ENCODE data around the gene CUEDC1. TPM values are rescaled to one million over a fixed set of nuclear protein-coding genes. Genes with fewer than 3 reads are reported as not detected.

CUEDC1 gene
- total RNA-seq, 2 donors from 2014 or later: 0.21 to 0.82 TPM

DNA sequence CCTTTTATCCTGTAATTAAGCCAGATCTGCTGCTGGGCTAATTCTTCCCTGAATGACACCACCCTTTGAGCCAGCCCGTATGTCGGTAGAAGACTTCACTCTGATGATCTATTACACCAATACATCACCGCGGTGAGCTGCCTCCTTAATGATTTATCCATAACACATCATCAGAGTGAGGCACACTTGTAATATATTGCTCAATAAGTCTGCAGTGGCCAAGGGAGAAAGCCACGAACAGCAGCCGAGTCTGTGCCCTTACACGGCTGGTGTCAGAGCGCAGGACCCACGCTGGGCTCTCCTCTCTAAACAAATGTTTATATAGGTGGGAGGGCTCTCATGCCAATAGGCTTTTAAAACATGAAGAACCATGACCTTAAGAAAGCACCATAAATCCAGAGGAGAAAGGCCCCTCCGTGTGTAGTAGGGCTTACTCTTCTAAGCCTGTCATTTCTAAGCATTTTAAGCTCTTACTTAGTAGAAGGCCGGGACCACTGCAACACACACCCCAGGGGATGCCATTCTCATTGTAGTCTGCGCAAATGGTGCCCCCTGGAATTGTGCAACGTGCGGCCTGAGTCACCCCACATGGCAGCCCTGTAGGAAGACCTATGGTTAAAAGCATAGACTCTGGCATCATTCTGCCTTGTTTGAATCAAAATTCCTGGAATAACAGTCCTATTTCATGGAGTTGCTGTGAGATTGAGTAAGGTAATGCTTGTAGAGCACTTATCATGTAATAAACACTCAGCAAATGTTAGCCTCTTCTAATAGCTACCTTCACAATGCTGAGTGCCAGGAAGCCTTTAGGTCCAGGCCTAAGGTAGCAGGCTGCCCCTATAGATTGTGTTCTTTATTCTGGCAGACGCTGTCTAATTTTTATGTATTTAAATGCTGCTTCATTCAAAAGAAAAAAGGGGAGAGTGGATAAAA, 131.5 kb downstream of the CUEDC1 start:
- no peaks in the 10 kb centered on the region for H3K4me1 Mint-ChIP-seq
- H3K4me3 Mint-ChIP-seq: no peak overlapping the region
- no peaks in the 10 kb centered on the region for H3K36me3 Mint-ChIP-seq (ENCODE audit: low read depth)
- no peaks in the 10 kb centered on the region for H3K9me3 ChIP-seq (ENCODE audit: control insufficient read depth, low read length, poor library complexity, severe bottlenecking)
- DNase-seq (no peak), ATAC-seq (no peak)
- no peak overlapping the region for H3K27ac Mint-ChIP-seq
- peaks cover 12% of the 10 kb centered on the region for H3K27me3 Mint-ChIP-seq

DNA sequence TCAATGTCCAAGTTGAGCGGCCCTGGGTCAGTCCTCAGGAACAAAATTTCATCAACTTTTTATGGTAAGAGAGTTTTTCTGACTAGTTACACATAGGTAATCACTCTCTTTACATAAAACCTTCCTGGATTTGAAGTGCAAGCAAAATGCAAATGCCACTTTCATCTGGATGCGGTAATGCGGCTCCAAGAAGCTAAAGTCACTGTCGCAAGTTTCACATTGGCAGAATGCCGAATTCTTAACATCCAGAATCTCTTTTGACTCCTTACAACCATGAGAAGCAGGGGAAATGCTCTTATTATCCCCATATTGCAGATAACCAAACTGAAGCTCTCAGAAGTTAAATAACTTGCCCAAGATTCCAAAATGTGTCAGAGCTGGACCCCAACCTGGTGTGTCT, 135.3 kb downstream of the CUEDC1 start:
- Mint-ChIP-seq H3K4me3 (no peak overlapping the region), H3K36me3 (ENCODE audit: low read depth) (peaks cover 3% of the 10 kb centered on the region), H3K4me1 (no peaks in the 10 kb centered on the region), H3K27ac (no peak overlapping the region), H3K27me3 (peaks cover 40% of the 10 kb centered on the region)
- no peaks in the 10 kb centered on the region for H3K9me3 ChIP-seq (ENCODE audit: control insufficient read depth, low read length, poor library complexity, severe bottlenecking)
- DNase-seq: no peak
- no peak for ATAC-seq

DNA sequence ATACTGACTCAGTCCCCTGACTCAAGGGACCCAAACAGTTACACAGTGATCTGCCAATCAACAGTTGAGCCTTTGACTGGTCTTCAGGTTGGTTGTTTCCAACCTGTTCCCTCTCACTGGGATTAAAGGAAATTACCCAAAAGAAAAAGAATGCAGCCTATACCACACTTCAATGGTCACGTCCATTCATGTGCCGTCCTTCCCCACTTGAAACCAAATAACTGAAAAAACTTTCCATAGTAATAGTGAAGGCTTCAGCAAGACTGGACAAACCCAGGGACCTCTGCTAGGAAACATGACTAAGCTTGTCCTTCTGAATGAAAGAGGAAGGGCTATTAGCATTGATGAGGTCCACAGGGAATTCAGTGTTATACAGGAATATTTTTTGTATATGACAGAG, 135.9 kb downstream of the CUEDC1 start:
- Mint-ChIP-seq H3K4me1 (no peaks in the 10 kb centered on the region), H3K36me3 (ENCODE audit: low read depth) (peaks cover 3% of the 10 kb centered on the region)
- H3K9me3 ChIP-seq (ENCODE audit: control insufficient read depth, low read length, poor library complexity, severe bottlenecking): no peaks in the 10 kb centered on the region

GRCh38 chr17:57818066-57818465, 137.1 kb downstream of the CUEDC1 start:
- no peak overlapping the region for H3K4me3 Mint-ChIP-seq
- peaks cover 3% of the 10 kb centered on the region for H3K36me3 Mint-ChIP-seq (ENCODE audit: low read depth)
- H3K27ac Mint-ChIP-seq: peak overlapping the region; percentile 34
- DNase-seq (no peak), ATAC-seq (no peak)
- peaks cover 43% of the 10 kb centered on the region for H3K27me3 Mint-ChIP-seq
- H3K4me1 Mint-ChIP-seq: no peaks in the 10 kb centered on the region
- H3K9me3 ChIP-seq (ENCODE audit: control insufficient read depth, low read length, poor library complexity, severe bottlenecking): no peaks in the 10 kb centered on the region

More for the DNA sequence above, 135.9 kb downstream of the CUEDC1 start:
- Mint-ChIP-seq H3K4me3 (no peak overlapping the region), H3K27me3 (peaks cover 46% of the 10 kb centered on the region), H3K27ac (no peak overlapping the region)
- ATAC-seq (no peak), DNase-seq (no peak)

DNA sequence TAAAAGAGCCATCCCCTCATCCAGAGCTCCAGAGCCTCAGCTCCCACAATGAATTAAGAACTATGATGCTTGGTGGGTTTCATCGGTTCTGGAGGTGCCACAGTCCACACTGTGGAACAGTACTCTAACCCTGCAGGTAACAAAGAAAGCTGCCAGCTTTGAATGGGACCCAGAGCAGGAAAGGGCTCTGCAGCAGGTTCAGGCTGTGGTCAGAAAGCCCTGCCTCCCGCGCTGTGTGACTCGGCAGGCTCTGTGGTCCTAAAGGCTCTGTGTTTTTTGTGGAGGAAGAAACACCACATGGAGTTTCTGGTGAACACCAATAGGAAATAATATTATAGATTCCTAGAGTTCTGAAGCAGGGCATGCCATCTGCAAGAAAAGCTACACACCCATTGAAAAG, 137.9 kb downstream of the CUEDC1 start:
- H3K36me3 Mint-ChIP-seq (ENCODE audit: low read depth): peaks cover 3% of the 10 kb centered on the region

GRCh38 chr17:57814421-57814820, 140.8 kb downstream of the CUEDC1 start:
- DNase-seq (no peak), ATAC-seq (no peak)
- H3K9me3 ChIP-seq (ENCODE audit: control insufficient read depth, low read length, poor library complexity, severe bottlenecking): no peaks in the 10 kb centered on the region
- Mint-ChIP-seq H3K27ac (no peak overlapping the region), H3K36me3 (ENCODE audit: low read depth) (peaks cover 3% of the 10 kb centered on the region), H3K4me1 (peaks cover 8% of the 10 kb centered on the region), H3K27me3 (peaks cover 67% of the 10 kb centered on the region), H3K4me3 (no peak overlapping the region)

More for the DNA sequence above, 137.9 kb downstream of the CUEDC1 start:
- no peak for ATAC-seq
- no peak for DNase-seq
- Mint-ChIP-seq H3K4me3 (no peak overlapping the region), H3K4me1 (no peaks in the 10 kb centered on the region), H3K27me3 (peaks cover 41% of the 10 kb centered on the region), H3K27ac (peak overlapping the region; percentile 34)
- no peaks in the 10 kb centered on the region for H3K9me3 ChIP-seq (ENCODE audit: control insufficient read depth, low read length, poor library complexity, severe bottlenecking)

GRCh38 chr17:57811638-57812280, 143.5 kb downstream of the CUEDC1 start:
- no peaks in the 10 kb centered on the region for H3K9me3 ChIP-seq (ENCODE audit: control insufficient read depth, low read length, poor library complexity, severe bottlenecking)
- H3K36me3 Mint-ChIP-seq (ENCODE audit: low read depth): peaks cover 6% of the 10 kb centered on the region
- peaks cover 63% of the 10 kb centered on the region for H3K27me3 Mint-ChIP-seq
- ATAC-seq (no peak), DNase-seq (no peak)
- H3K4me3 Mint-ChIP-seq: no peak overlapping the region
- H3K4me1 Mint-ChIP-seq: peaks cover 8% of the 10 kb centered on the region
- H3K27ac Mint-ChIP-seq: no peak overlapping the region

Other genes starting within 250 kb of the CUEDC1 start
- gene CCDC182, start 210.1 kb downstream of the CUEDC1 start, total RNA-seq: not detected
- 10 to 100 TPM; 16.6 to 17.0 TPM for gene MRPS23, start 105.4 kb downstream of the CUEDC1 start, total RNA-seq
- 10 to 100 TPM; 41.7 to 48.7 TPM for gene VEZF1, start 32.8 kb upstream of the CUEDC1 start, total RNA-seq
- gene SRSF1, start 51.8 kb upstream of the CUEDC1 start, total RNA-seq: 100 to 1,000 TPM in 1 of 2 donors, 10 to 100 TPM in 1; 94.9 to 107 TPM
- gene DYNLL2, start 128.0 kb upstream of the CUEDC1 start, total RNA-seq: 10 to 100 TPM; 41.0 to 44.1 TPM
- 1 to 10 TPM; 1.0 to 1.2 TPM for gene OR4D1, start 193.0 kb upstream of the CUEDC1 start, total RNA-seq
- gene OR4D2, start 211.6 kb upstream of the CUEDC1 start, total RNA-seq: not detected
- not detected for gene EPX, start 237.3 kb upstream of the CUEDC1 start, total RNA-seq